HG02642 (cell line): ENCODE results near the gene RLN3.

Experiments used
- ATAC-seq: cut with Tn5 transposase; IDR thresholded peaks from one replicate; pipeline ENCODE4 v1.9.1; 2021; ENCODE audit warnings: mild to moderate bottlenecking; ENCODE audit not compliant: unreplicated experiment, poor library complexity

RLN3 gene, protein sequence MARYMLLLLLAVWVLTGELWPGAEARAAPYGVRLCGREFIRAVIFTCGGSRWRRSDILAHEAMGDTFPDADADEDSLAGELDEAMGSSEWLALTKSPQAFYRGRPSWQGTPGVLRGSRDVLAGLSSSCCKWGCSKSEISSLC

DNA sequence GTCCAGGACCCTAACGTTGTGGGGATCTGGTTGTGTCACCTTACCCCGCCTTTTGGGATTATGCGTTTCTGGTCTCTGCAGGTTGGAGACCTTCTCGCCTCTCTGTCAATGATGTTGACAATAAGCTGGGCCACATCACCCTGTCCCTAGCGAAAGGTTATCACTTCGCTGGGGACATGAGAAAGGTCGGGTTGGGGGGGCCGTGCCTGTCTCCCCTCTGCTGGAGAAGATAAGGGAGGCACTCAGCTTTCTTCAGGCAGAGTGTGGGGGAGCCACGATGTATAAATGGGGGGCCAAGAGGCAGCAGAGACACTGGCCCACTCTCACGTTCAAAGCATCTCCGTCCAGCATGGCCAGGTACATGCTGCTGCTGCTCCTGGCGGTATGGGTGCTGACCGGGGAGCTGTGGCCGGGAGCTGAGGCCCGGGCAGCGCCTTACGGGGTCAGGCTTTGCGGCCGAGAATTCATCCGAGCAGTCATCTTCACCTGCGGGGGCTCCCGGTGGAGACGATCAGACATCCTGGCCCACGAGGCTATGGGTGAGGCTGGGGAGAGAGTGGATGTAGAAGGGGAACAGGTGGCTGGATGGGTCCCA, at the start of gene RLN3:
RLN3 (plus strand) TSS at position 293 of the 595 bp plus-strand sequence; CDS start at position 350, 57 bp downstream.
- no peak for ATAC-seq

- ATAC-seq = no peak
Measured at GRCh38 chr19:13978351-13979243, 49.4 kb upstream of the RLN3 start.

DNA sequence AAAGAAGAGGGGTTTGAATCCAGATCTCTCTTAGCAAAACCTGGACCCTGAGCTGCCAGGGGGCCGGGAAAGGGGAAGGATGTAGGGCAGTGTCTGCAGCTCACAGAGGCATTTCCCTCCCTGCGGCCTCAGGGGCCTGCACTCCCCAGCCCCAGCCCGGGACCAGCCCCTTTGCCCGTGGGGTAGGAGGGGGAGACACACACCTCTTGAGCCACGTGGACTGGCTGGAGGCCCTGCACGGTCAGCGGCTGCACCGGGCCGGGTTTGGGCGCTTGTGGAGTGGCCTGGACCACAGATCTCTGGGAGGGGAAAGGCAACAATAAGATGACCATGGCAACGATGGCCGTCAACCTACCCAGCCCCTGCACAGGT, 48.7 kb upstream of the RLN3 start:
- ATAC-seq = no peak

- ATAC-seq = no peak
Measured at GRCh38 chr19:13979686-13980085, 48.3 kb upstream of the RLN3 start.

GRCh38 chr19:13980340-13980739, 47.6 kb upstream of the RLN3 start:
- ATAC-seq = no peak

DNA sequence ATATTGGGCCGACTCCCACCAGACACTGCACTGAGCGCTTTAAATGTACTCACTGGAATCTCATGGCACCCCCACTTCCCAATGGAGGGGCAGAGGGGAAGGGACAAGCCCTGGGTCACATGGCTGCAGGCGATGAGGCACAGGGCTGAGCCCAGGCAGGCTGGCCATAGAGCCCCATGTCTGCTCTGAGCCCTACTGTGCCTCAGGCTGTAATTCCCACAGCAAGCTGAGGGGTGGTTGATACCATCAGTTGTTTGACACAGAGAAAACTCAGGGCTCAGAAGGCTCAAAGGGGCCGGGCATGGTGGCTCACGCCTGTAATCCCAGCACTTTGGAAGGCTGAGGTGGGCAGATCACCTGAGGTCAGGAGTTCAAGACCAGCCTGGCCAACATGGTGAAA, 46.9 kb upstream of the RLN3 start:
- no peak for ATAC-seq

DNA sequence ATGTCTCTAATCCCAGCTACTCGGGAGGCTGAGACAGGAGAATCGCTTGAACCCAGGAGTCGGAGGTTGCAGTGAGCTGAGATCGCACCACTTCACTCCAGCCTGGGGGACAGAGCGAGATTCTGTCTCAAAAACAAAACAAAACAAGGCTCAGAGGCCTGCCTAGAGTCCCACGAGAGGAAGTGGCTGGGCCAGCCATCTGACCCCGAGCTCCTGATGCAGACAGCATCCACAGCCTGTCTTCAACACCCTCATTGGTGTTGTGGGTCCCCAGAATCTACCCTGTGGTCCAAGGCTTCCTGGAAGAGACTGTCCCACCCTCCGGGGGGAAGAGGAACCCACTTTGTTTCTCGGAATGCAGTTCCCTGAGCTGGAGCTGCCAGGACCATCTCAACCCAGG, 46.5 kb upstream of the RLN3 start:
- no peak for ATAC-seq

DNA sequence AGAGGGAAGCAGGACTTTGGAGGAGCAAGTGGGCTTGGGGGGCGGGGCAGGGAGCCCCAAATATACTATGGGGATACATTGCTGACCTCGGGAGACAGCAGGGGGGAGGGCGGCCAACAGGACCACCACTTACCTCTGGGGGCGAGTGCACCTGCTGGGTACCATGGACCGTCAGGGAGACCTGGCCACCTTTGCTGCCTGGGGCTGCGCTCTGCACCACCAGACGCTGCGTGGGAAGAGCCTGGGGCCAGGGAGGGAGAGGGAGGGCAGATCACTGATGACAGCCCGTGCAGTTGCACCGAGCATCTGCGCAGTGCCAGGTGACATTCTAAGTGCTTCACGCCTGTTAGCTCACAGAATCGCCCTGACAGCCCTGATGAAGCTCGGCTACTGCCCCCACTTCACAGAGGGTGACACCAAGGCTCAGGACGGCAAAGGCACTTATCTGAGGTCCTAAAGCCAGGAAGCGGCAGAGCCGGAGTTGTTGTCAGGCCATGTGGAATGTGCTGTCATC, 45.9 kb upstream of the RLN3 start:
- ATAC-seq = no peak

- ATAC-seq = no peak
Measured at GRCh38 chr19:13982773-13983172, 45.2 kb upstream of the RLN3 start.

DNA sequence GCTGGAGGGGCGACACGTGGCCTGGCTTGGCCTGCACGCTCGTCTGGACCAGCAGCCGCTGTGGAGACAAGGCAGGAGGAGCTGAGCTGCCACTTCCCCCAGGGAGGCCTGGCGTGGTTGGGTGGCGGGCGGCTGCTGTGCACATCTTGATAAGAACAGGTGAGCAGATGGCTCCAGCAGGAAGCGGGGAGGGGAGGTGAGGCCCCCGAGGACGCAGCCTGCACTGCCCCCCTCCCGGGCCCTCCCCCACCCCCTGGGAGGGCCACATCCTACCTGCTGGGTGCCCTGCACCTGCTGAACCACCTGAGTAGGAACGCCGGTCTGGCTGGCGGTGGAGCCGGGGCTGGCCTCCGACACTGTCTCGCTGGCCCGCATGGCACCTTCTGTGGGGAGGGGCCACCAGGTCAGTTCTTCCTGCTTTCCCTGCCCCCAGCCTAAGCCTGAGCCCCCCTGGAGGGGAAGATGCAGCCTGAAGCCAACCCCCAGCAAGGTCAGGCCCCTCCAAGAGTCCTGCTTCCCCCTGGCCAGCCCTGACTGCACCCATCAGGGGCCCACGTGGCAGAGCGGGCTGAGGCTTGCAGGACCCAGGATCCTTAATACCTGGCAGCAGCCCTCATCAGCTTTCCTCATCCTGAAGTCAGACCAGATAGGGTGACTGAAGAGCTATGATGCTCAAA, 44.6 kb upstream of the RLN3 start:
- ATAC-seq = no peak

GRCh38 chr19:13984186-13984585, 43.8 kb upstream of the RLN3 start:
- no peak for ATAC-seq

- ATAC-seq = no peak
Measured at GRCh38 chr19:13984875-13985741, 42.8 kb upstream of the RLN3 start.

DNA sequence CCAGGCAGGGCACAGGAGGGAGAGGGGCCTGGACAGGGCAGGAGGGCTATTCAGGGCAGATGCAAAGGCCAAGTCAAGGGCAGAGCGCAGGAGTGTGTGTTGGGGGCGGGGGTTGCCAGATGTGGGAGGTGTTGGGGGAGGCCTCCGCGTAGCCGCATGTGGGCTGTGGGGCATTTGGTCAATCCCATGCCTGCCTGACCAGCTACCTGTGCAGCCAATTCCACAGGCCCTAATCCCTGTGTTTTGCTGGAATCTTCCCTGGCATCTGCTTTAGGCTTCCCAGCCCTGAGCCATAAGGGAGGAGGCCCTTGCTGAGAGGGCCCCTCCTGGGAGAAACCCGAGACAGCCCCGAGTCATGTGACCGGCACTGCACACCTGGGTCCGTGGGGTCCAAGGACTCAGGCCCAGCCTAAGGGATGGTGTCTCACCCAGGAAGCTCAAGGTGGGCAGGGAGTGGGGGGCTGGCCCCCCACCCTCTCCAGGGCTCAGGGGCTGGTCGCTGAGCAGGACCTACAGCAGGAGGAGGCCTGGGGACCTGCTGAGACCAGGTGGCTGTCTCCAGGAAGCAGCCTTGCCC, 42.1 kb upstream of the RLN3 start:
- peak; percentile 26 for ATAC-seq

- ATAC-seq = peak; percentile 77
Measured at GRCh38 chr19:13986348-13986904, 41.5 kb upstream of the RLN3 start.

- ATAC-seq = no peak
Measured at GRCh38 chr19:13987101-13987890, 40.7 kb upstream of the RLN3 start.

GRCh38 chr19:13989487-13989886, 38.5 kb upstream of the RLN3 start:
- no peak for ATAC-seq

- no peak for ATAC-seq
Measured at GRCh38 chr19:13990085-13990484, 37.9 kb upstream of the RLN3 start.

GRCh38 chr19:13992025-13992424, 35.9 kb upstream of the RLN3 start:
- no peak for ATAC-seq
